Keratinocyte (primary cell): Measurements from ENCODE around the gene EIF2D.

Experiments used
- CTCF ChIP-seq, 3 experiments: IDR thresholded peaks in 1 of 3; conservative IDR thresholded peaks in 1 of 3; optimal IDR thresholded peaks in 1 of 3; 2 replicates in 2 of 3; 3 replicates in 1 of 3; pipeline versions ENCODE3 to v1.5.1; 2011; ENCODE audit warnings: low read length in 3 of 3, mild to moderate bottlenecking in 3 of 3, moderate library complexity in 2 of 3, control low read depth in 1 of 3, inconsistent platforms in 1 of 3; ENCODE audit not compliant: insufficient read depth in 2 of 3; ENCODE audit errors: extremely low read depth in 1 of 3
- EZH2 ChIP-seq: IDR thresholded peaks from one replicate; pipeline ENCODE4 v1.6.1; 2012; ENCODE audit warnings: inconsistent platforms, mild to moderate bottlenecking, low read length, moderate library complexity

GRCh38 chr1:206568779-206569352 is 43.4 kb downstream of the EIF2D start:
- TF ChIP-seq CTCF (optimal IDR thresholded peaks at IDR 0.05 in 1 of 3, IDR thresholded peaks at IDR 0.05 in 1 of 3, conservative IDR thresholded peaks at IDR 0.05 in 1 of 3; ENCODE audit: extremely low read depth in 1 of 3, insufficient read depth in 2 of 3, low read length in 3 of 3) = no peak
- TF ChIP-seq EZH2 = no peak
